Body of pancreas (tissue), 4 donors: ENCODE data around the gene SNX11.
"Not testable (repeated sequence)": the region's sequence is repeated elsewhere in the genome, so short reads cannot be mapped to it uniquely, and the experiment has no call there.

Experiments used
- POLR2A ChIP-seq, 3 donors: fragments of 450-650 bp; IDR thresholded peaks; one replicate each; pipeline ENCODE4 v1.6.1; 2016; ENCODE audit warnings: antibody characterized with exemption in 3 of 3, mild to moderate bottlenecking in 2 of 3
- TF ChIP-seq, protein P1 (sequence below), 7 experiments: fragments of 450-650 bp in 4 of 7; fragments of 200-600 bp in 3 of 7; sonication (generic) in 3 of 7; IDR thresholded peaks; one replicate each; pipeline ENCODE4 v1.5.1; 2016 to 2019; ENCODE audit warnings: antibody characterized with exemption in 7 of 7

DNA sequence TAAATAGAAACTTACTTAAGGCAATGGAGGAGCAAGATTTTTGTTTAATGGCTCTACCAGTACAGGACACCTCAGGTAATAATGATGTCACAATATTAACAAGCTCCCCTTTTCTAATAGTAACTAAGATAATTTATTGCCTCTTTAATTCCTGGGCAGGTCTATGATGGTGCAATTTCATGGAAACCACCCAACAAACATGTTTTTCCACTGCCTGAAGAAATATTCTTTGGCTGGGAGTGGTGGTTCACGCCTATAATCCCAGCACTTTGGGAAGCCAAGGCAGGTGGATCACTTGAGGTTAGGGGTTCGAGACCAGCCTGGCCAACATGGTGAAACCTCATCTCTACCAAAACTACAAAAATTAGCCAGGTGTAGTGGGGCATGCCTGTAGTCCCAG is 39.8 kb upstream of the SNX11 start:
- TF ChIP-seq, protein P1, sequence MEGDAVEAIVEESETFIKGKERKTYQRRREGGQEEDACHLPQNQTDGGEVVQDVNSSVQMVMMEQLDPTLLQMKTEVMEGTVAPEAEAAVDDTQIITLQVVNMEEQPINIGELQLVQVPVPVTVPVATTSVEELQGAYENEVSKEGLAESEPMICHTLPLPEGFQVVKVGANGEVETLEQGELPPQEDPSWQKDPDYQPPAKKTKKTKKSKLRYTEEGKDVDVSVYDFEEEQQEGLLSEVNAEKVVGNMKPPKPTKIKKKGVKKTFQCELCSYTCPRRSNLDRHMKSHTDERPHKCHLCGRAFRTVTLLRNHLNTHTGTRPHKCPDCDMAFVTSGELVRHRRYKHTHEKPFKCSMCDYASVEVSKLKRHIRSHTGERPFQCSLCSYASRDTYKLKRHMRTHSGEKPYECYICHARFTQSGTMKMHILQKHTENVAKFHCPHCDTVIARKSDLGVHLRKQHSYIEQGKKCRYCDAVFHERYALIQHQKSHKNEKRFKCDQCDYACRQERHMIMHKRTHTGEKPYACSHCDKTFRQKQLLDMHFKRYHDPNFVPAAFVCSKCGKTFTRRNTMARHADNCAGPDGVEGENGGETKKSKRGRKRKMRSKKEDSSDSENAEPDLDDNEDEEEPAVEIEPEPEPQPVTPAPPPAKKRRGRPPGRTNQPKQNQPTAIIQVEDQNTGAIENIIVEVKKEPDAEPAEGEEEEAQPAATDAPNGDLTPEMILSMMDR (IDR thresholded peaks at IDR 0.05) = not testable (repeated sequence)
- not testable (repeated sequence) for TF ChIP-seq POLR2A (IDR thresholded peaks at IDR 0.05)
